Fibroblast of lung (primary cell): Measurements from ENCODE around the gene MT1H. TPM values are rescaled to one million over a fixed set of nuclear protein-coding genes. Genes with fewer than 3 reads are reported as not detected.
A peak's percentile ranks its signal among the peaks of the same experiment; 100 is the strongest.

Experiments used
- DNase-seq, 2 donors: peaks; one replicate each; pipeline versions ENCODE4 v3.0.0 to v3.0.0-alpha.2; 2010; ENCODE audit warnings: low read depth in 2 of 2
- H2AFZ ChIP-seq: 2 replicates; pipeline ENCODE4 v1.5.1; 2012; ENCODE audit warnings: low read length, control low read depth, inconsistent platforms
- H3K27ac ChIP-seq: 2 replicates; pipeline ENCODE4 v1.5.1; 2011; ENCODE audit warnings: low read length, control low read depth; ENCODE audit not compliant: insufficient read depth
- H3K27me3 ChIP-seq: 2 replicates; pipeline ENCODE4 v1.5.1; 2011; ENCODE audit warnings: mild to moderate bottlenecking, low read length; ENCODE audit not compliant: control insufficient read depth, insufficient read depth
- H3K36me3 ChIP-seq: 2 replicates; pipeline ENCODE4 v1.5.1; 2011; ENCODE audit warnings: low read length; ENCODE audit not compliant: control insufficient read depth, insufficient read depth
- H3K4me1 ChIP-seq: 2 replicates; pipeline ENCODE4 v1.5.1; 2011; ENCODE audit warnings: low read length; ENCODE audit not compliant: control insufficient read depth, insufficient read depth; ENCODE audit errors: extremely low read depth
- H3K4me2 ChIP-seq: 2 replicates; pipeline ENCODE4 v1.5.1; 2011; ENCODE audit warnings: low read length, control low read depth; ENCODE audit not compliant: insufficient read depth; ENCODE audit errors: extremely low read depth
- H3K4me3 ChIP-seq, 4 experiments: fragments of 200-600 bp in 1 of 4; sonication (generic) in 1 of 4; replicated peaks in 1 of 4; 2 replicates each; pipeline ENCODE4 v1.5.1; 2011 to 2016; ENCODE audit warnings: low read length in 4 of 4, low read depth in 3 of 4, mild to moderate bottlenecking in 3 of 4, control low read depth in 2 of 4, inconsistent platforms in 1 of 4, mixed read lengths in 1 of 4; ENCODE audit not compliant: insufficient read depth in 1 of 4; ENCODE audit errors: control extremely low read depth in 1 of 4
- H3K79me2 ChIP-seq: 2 replicates; pipeline ENCODE4 v1.5.1; 2012; ENCODE audit warnings: mild to moderate bottlenecking, low read length, inconsistent platforms; ENCODE audit not compliant: control insufficient read depth, insufficient read depth
- H3K9ac ChIP-seq: 2 replicates; pipeline ENCODE4 v1.5.1; 2011; ENCODE audit warnings: mild to moderate bottlenecking, low read length, control low read depth; ENCODE audit not compliant: insufficient read depth
- H3K9me3 ChIP-seq: 2 replicates; pipeline ENCODE4 v1.5.1; 2012; ENCODE audit warnings: low read depth, low read length; ENCODE audit not compliant: control insufficient read depth, insufficient read depth
- H4K20me1 ChIP-seq: 2 replicates; pipeline ENCODE4 v1.5.1; 2011; ENCODE audit warnings: low read length; ENCODE audit not compliant: control insufficient read depth, insufficient read depth; ENCODE audit errors: extremely low read depth
- EZH2 ChIP-seq: IDR thresholded peaks from 2 replicates; pipeline ENCODE4 v1.5.1; 2012; ENCODE audit warnings: low read length, control low read depth, mild to moderate bottlenecking; ENCODE audit errors: missing control alignments
- polyA plus RNA-seq, 2 donors: library from polyadenylated mRNA; depleted of rRNA in 1 of 2; stranded (reverse) in 1 of 2; unstranded in 1 of 2; fragments of >200 nt; gene quantifications; 2 replicates each; pipeline ENCODE4 v1.2.1, GENCODE V29; 2011 to 2012; ENCODE audit warnings: missing spikeins in 1 of 2
- total RNA-seq: library from RNA; depleted of rRNA; stranded (reverse); fragments of >200 nt; gene quantifications from 2 replicates; pipeline ENCODE4 v1.2.1, GENCODE V29; 2014
- TF ChIP-seq, protein P1 (sequence below), 2 donors: IDR thresholded peaks in 1 of 2; conservative IDR thresholded peaks in 1 of 2; 1 replicate in 1 of 2; 2 replicates in 1 of 2; pipeline ENCODE4 v1.5.1; 2011 to 2012; ENCODE audit warnings: low read length in 2 of 2, control low read depth in 1 of 2, inconsistent platforms in 1 of 2, low read depth in 1 of 2, mild to moderate bottlenecking in 1 of 2

Gene MT1H
- total and polyA plus RNA-seq, 2 donors (not counting 1 experiment from before 2014, with no cell fraction given) = not detected

DNA sequence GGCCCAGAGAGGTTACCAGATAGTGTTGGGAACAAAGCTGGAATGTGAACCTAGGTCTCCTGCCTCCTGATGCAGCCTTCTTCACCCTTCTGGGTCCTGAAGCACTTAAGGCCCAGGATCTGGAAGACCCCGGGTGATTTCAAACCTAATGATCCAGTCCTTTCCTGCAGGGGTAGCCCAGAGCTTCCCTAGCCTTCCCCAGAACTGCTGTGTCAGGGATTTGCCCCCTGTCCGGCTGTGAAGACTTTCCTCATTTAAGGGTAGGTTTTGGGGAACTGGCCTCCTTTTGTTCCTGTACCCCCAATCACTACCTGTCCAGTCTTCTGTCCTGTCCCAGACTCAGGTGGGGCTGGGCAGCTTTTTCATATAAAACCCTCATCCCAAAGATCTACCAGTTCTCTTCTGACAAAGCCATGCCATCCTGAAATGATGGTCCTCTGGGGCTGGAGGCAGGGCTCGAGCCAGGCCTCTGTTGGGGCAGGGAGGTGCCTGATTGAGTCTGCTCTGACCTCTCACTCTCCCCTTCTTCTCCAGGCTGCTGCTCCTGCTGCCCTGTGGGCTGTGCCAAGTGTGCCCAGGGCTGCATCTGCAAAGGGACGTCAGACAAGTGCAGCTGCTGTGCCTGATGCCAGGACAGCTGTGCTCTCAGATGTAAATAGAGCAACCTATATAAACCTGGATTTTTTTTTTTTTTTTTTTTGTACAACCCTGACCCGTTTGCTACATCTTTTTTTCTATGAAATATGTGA, 14.0 kb downstream of the MT1H start:
- Histone ChIP-seq H3K79me2 (no peaks in the 10 kb centered on the region), H3K4me1 (peaks cover 4% of the 10 kb centered on the region), H3K36me3 (no peaks in the 10 kb centered on the region), H3K4me2 (peak overlapping the region; percentile 95), H3K9me3 (no peaks in the 10 kb centered on the region), H3K4me3 (peak overlapping the region in 2 of 4 experiments; percentile 70 to 87), H2AFZ (no peak overlapping the region), H3K9ac (no peak overlapping the region), H4K20me1 (no peaks in the 10 kb centered on the region), H3K27ac (no peak overlapping the region), H3K27me3 (no peaks in the 10 kb centered on the region)
- DNase-seq = no peak
- TF ChIP-seq, protein P1, sequence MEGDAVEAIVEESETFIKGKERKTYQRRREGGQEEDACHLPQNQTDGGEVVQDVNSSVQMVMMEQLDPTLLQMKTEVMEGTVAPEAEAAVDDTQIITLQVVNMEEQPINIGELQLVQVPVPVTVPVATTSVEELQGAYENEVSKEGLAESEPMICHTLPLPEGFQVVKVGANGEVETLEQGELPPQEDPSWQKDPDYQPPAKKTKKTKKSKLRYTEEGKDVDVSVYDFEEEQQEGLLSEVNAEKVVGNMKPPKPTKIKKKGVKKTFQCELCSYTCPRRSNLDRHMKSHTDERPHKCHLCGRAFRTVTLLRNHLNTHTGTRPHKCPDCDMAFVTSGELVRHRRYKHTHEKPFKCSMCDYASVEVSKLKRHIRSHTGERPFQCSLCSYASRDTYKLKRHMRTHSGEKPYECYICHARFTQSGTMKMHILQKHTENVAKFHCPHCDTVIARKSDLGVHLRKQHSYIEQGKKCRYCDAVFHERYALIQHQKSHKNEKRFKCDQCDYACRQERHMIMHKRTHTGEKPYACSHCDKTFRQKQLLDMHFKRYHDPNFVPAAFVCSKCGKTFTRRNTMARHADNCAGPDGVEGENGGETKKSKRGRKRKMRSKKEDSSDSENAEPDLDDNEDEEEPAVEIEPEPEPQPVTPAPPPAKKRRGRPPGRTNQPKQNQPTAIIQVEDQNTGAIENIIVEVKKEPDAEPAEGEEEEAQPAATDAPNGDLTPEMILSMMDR (conservative IDR thresholded peaks at IDR 0.05 in 1 of 2, IDR thresholded peaks at IDR 0.05 in 1 of 2; ENCODE audit: low read depth in 1 of 2, low read length in 2 of 2) = no peak
- no peak for TF ChIP-seq EZH2

DNA sequence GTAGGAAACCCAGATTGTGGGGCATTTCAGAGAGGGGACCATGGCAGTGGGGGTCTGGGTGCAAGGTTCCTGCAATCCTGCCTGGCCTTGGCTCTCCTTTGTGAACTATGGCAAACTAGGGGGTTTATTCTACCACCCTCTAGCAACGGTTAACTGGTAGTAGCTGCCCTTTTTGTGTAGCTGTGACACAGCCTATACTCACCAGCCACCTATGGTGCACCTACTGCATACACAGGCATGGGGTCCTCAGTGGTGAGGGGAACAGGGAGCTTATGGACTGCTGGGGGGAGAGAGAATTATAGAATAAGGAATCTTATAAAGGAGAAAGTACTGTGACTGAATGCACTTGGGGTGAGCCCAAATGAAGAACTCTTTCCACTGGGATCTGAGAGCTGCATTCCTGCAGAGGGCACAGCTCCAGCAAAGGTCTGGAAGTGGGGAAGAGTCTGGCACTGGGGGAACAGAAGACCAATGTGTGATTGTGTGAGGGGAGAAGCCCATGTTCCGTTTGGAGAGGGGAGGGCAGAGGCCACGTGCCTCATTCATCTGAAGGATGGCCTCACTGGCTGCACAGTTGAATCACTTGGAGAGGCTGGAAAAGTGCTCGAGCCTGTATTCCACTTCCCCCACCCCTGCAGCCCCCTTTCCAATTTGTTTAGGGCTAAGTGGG, 14.8 kb downstream of the MT1H start:
- Histone ChIP-seq H3K4me3 (no peak overlapping the region), H4K20me1 (no peaks in the 10 kb centered on the region), H3K9me3 (no peaks in the 10 kb centered on the region), H3K4me2 (no peak overlapping the region), H3K4me1 (peaks cover 4% of the 10 kb centered on the region), H3K36me3 (no peaks in the 10 kb centered on the region), H3K27me3 (no peaks in the 10 kb centered on the region), H3K79me2 (no peaks in the 10 kb centered on the region), H3K27ac (no peak overlapping the region), H2AFZ (no peak overlapping the region), H3K9ac (no peak overlapping the region)
- no peak for TF ChIP-seq EZH2
- TF ChIP-seq, protein P1 (conservative IDR thresholded peaks at IDR 0.05 in 1 of 2, IDR thresholded peaks at IDR 0.05 in 1 of 2; ENCODE audit: low read depth in 1 of 2, low read length in 2 of 2) = no peak
- DNase-seq = no peak

DNA sequence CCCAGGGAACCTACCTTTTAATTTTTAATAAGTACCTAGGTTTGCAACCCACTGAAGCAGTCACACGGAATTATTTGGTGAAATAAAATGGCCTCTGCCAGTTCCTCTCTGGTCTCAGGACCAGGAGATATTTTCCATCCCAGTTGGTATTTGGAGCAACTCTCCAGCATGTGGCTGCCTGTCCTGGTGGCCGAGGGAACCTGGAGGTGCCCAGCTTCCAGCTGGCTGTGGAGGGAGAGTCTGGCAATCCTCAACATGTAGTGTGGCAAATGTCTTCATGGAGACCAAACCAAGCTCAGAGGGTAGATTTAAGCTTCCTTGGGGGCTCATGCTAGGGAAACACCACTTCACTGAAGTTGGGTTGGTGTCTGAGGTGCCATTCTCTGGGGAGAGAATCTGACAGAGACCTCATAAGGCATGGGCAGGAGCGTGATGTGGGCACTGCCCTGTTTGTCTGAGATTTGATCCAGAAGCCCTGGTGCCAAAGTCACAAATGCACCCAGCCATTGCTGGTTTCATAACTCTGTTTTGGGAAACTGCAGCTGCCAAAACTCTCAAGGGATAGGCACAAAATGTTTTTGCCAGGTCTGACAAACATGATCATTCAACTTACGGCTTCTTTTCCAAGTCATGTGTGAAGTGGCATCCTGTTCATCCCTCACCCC, 15.4 kb downstream of the MT1H start:
- Histone ChIP-seq H2AFZ (no peak overlapping the region), H4K20me1 (no peaks in the 10 kb centered on the region), H3K4me2 (no peak overlapping the region), H3K9ac (no peak overlapping the region), H3K27me3 (no peaks in the 10 kb centered on the region), H3K27ac (no peak overlapping the region), H3K4me3 (no peak overlapping the region), H3K79me2 (no peaks in the 10 kb centered on the region), H3K36me3 (no peaks in the 10 kb centered on the region), H3K4me1 (peaks cover 4% of the 10 kb centered on the region), H3K9me3 (no peaks in the 10 kb centered on the region)
- no peak for DNase-seq
- TF ChIP-seq EZH2 = no peak
- TF ChIP-seq, protein P1 (conservative IDR thresholded peaks at IDR 0.05 in 1 of 2, IDR thresholded peaks at IDR 0.05 in 1 of 2; ENCODE audit: low read depth in 1 of 2, low read length in 2 of 2) = no peak
